Progenitor cell of endocrine pancreas (in vitro differentiated cells): ENCODE measurements around the gene PHOX2A. TPM values are rescaled to one million over a fixed set of nuclear protein-coding genes. Genes with fewer than 3 reads are reported as not detected.

ENCODE experiments used
- DNase-seq: peaks from one replicate; pipeline ENCODE4 v3.0.0; 2021; ENCODE audit warnings: low spot score; ENCODE audit not compliant: unreplicated experiment
- H3K27ac Mint-ChIP-seq: 2 replicates; pipeline ENCODE4 v1.8.0; 2021; ENCODE audit warnings: mild to moderate bottlenecking, moderate library complexity, mixed read lengths
- H3K27me3 Mint-ChIP-seq: 2 replicates; pipeline ENCODE4 v1.8.0; 2021; ENCODE audit warnings: mixed read lengths
- H3K36me3 Mint-ChIP-seq: 2 replicates; pipeline ENCODE4 v1.8.0; 2022; ENCODE audit warnings: mixed read lengths; ENCODE audit not compliant: insufficient read depth
- H3K4me1 Mint-ChIP-seq: 2 replicates; pipeline ENCODE4 v1.8.0; 2021; ENCODE audit warnings: low read depth, mixed read lengths
- H3K4me3 Mint-ChIP-seq: 2 replicates; pipeline ENCODE4 v1.8.0; 2021; ENCODE audit warnings: low read depth, mild to moderate bottlenecking, moderate library complexity, mixed read lengths
- H3K9me3 Mint-ChIP-seq: 2 replicates; pipeline ENCODE4 v1.8.0; 2021; ENCODE audit warnings: low read depth, mixed read lengths
- total RNA-seq: library from RNA; stranded (reverse); gene quantifications from 2 replicates; pipeline ENCODE4 v1.2.1, GENCODE V29; 2021
- TF ChIP-seq, protein P1 (sequence below): fragments of 200-600 bp; sonication (generic); IDR thresholded peaks from one replicate; pipeline ENCODE4 v1.5.0; 2021; ENCODE audit warnings: antibody characterized with exemption, mild to moderate bottlenecking; ENCODE audit not compliant: unreplicated experiment

Gene PHOX2A
- total RNA-seq, 1 donor from 2014 or later: not detected

DNA sequence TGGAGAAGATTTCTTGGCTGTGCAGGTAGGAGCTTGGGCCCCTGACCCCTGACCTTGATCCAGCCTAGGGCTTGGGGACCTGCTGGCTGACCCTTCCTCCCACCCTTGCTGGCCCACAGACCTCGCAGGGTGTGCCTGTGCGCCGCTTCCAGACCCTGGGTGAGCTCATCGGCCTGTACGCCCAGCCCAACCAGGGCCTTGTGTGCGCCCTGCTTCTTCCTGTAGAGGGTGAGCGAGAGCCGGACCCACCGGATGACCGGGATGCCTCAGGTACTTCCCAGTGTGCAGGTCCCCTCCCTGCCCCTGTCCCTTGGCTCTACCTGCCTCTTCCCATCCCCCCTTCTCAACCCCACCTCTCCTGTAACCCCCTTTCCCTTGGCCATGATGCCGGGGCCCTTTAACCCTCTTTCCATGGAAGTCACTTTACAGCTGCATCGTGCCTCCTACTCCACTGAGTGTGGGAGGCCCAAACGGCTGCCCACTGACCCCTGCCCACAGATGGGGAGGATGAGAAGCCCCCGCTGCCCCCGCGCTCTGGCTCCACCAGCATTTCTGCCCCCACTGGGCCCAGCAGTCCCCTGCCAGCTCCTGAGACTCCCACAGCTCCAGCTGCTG, 15.6 kb downstream of the PHOX2A start:
- H3K4me3 Mint-ChIP-seq: no peak overlapping the region
- no peaks in the 10 kb centered on the region for H3K9me3 Mint-ChIP-seq
- H3K27ac Mint-ChIP-seq: no peak overlapping the region
- H3K27me3 Mint-ChIP-seq: no peaks in the 10 kb centered on the region
- TF ChIP-seq, protein P1, sequence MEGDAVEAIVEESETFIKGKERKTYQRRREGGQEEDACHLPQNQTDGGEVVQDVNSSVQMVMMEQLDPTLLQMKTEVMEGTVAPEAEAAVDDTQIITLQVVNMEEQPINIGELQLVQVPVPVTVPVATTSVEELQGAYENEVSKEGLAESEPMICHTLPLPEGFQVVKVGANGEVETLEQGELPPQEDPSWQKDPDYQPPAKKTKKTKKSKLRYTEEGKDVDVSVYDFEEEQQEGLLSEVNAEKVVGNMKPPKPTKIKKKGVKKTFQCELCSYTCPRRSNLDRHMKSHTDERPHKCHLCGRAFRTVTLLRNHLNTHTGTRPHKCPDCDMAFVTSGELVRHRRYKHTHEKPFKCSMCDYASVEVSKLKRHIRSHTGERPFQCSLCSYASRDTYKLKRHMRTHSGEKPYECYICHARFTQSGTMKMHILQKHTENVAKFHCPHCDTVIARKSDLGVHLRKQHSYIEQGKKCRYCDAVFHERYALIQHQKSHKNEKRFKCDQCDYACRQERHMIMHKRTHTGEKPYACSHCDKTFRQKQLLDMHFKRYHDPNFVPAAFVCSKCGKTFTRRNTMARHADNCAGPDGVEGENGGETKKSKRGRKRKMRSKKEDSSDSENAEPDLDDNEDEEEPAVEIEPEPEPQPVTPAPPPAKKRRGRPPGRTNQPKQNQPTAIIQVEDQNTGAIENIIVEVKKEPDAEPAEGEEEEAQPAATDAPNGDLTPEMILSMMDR: peak; percentile 16
- H3K36me3 Mint-ChIP-seq: peaks cover 15% of the 10 kb centered on the region
- DNase-seq: no peak
- peaks cover 14% of the 10 kb centered on the region for H3K4me1 Mint-ChIP-seq

DNA sequence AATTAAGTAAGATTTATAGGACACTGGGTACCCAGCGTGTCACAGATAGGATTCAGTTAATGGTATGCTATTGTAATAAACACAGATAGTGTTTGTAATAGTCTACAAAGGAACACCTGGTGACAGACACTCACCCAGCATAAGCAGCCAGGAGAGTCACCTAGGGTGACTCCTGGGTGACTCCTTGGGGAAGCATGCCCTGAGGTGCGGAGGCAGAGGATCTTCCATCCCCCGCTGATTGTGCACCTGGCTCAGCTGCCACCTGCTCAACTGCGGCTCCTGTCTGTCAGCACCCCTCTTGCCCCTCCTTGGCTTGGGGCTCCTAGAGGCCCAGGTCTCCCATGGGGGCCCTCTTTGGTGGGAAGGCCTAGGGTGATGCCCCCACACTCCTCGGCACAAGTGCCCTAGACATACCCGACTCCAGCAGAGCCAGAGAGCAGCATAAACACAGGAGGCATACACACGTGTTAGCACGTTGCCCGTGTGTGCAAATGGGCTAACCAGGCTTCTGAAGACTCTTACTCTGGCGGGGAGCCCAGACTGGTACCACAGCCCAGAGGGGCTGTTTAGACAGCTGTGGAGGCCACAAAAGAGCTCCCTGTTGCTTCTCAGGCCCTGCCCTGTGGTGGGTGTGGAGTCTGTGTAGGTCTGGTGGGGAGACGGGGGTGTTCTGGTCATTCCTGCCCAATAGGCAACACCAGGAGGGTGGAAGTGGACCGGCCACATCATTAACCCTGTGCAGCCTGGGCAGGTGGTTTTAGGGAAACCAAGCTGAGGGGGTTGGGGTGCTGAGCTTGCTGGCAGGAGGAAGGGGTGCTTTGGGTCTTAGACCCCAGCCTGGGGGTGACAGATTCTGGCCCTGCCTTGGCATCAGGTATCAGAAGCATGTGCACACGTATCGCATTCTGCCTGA, 16.4 kb downstream of the PHOX2A start:
- H3K36me3 Mint-ChIP-seq: peaks cover 15% of the 10 kb centered on the region
- TF ChIP-seq, protein P1: no peak
- H3K9me3 Mint-ChIP-seq: no peaks in the 10 kb centered on the region
- H3K27me3 Mint-ChIP-seq: no peaks in the 10 kb centered on the region
- H3K27ac Mint-ChIP-seq: peak overlapping the region; percentile 49
- DNase-seq: no peak
- peak overlapping the region; percentile 26 for H3K4me3 Mint-ChIP-seq
- H3K4me1 Mint-ChIP-seq: peaks cover 17% of the 10 kb centered on the region

DNA sequence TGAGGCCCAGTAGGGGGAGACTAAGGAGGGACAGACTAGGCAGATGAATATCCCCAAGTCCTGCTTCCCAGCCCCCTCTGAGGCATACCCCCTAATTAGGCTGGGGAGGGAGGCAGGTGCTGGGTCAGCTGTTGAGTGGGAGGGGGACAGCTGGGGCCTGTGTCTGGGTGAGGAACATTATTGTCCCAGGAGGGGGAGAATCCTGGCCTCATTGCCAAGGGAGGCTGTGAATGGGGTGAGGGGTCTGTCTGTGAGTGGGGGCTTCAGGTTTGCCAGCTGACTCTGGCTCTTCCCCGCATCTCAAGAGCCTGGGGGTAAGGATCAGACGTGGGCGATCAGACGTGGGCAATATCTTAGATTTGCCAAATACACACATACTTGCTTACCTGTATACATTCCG, 17.3 kb downstream of the PHOX2A start:
- no peaks in the 10 kb centered on the region for H3K9me3 Mint-ChIP-seq
- DNase-seq: no peak
- H3K27ac Mint-ChIP-seq: peak overlapping the region; percentile 33
- no peaks in the 10 kb centered on the region for H3K27me3 Mint-ChIP-seq
- peak overlapping the region; percentile 83 for H3K4me3 Mint-ChIP-seq
- TF ChIP-seq, protein P1: no peak
- peaks cover 12% of the 10 kb centered on the region for H3K36me3 Mint-ChIP-seq
- peaks cover 24% of the 10 kb centered on the region for H3K4me1 Mint-ChIP-seq

DNA sequence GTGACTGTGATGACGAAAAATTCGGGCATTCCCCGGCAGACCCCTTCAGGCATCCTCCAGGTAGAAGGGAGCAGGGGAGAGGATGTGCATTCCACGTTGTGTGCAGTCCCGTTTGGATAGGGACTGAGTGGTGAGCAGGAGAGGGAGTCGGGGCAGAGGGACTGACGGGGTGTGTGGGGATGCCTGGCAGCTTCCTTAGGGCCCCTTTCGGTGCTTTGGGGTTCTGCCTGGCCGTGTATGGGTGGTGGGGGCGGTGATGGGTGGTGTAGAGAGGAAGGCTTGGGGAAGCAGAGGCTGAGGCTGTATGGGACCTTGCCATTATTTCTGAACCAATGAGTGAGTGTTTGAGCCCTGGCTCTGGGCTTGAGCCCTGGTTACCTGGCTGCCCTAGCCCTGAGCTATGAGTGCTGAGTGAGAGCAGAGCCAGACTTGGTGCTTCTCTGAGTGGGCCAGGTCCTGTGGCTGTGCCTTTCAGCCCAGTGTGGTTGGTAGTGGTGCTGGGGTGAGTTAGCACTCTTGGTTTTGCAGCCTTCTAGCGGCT, 18.5 kb downstream of the PHOX2A start:
- peak; percentile 10 for DNase-seq
- H3K36me3 Mint-ChIP-seq: peaks cover 6% of the 10 kb centered on the region
- H3K27ac Mint-ChIP-seq: peak overlapping the region; percentile 89
- TF ChIP-seq, protein P1: no peak
- H3K4me3 Mint-ChIP-seq: peak overlapping the region; percentile 83
- H3K9me3 Mint-ChIP-seq: no peaks in the 10 kb centered on the region
- no peaks in the 10 kb centered on the region for H3K27me3 Mint-ChIP-seq
- H3K4me1 Mint-ChIP-seq: peaks cover 24% of the 10 kb centered on the region
